GM23248 (cell line): ENCODE data around the gene NAA20.

Experiments used
- EZH2 ChIP-seq: fragments of 200-600 bp; sonication (generic); IDR thresholded peaks from 2 replicates; pipeline ENCODE4 v1.6.1; 2018; ENCODE audit warnings: antibody characterized with exemption, mild to moderate bottlenecking; ENCODE audit not compliant: insufficient read depth, poor library complexity, severe bottlenecking
- EZH2phosphoT487 ChIP-seq: fragments of 200-600 bp; sonication (generic); IDR thresholded peaks from 2 replicates; pipeline ENCODE4 v1.6.1; 2018; ENCODE audit warnings: antibody characterized with exemption, moderate library complexity, mild to moderate bottlenecking, low read depth; ENCODE audit not compliant: insufficient read depth

GRCh38 chr20:19975436-19975799, 41.7 kb upstream of the NAA20 start:
- TF ChIP-seq EZH2 (no peak), EZH2phosphoT487 (no peak)
